H1 (cell line): Measurements from ENCODE around the gene TUT7. TPM values are rescaled to one million over a fixed set of nuclear protein-coding genes. Genes with fewer than 3 reads are reported as not detected.

Source experiments
- CTCF ChIA-PET: fragments of 300-600 bp; sonication (Branson Sonifier 250); formaldehyde crosslinking; loops from one replicate; lab custom pipeline; 2021; ENCODE audit not compliant: partially characterized antibody; lab: Charles Lee
- POLR2A ChIA-PET: fragments of 300-600 bp; sonication (Branson Sonifier 250); formaldehyde crosslinking; loops from one replicate; lab custom pipeline; 2021; ENCODE audit warnings: inconsistent platforms; ENCODE audit not compliant: partially characterized antibody; lab: Charles Lee
- DNase-seq, 2 experiments: peaks; one replicate each; pipeline versions ENCODE4 v3.0.0 to v3.0.0-alpha.2; 2010 to 2022; ENCODE audit warnings: low spot score in 2 of 2, low read depth in 1 of 2, mixed read lengths in 1 of 2
- FAIRE-seq: peaks from 2 replicates; lab custom pipeline; 2011; peaks lifted over from hg19 to GRCh38; lab: Jason Lieb, UNC
- H2AFZ ChIP-seq: 2 replicates; pipeline ENCODE4 v1.8.1; 2012; ENCODE audit warnings: low read length, inconsistent platforms
- H2AK5ac ChIP-seq: 2 replicates; pipeline ENCODE4 v1.6.1; 2013; ENCODE audit warnings: low read depth, low read length
- H2BK120ac ChIP-seq: replicated peaks from 2 replicates; pipeline ENCODE3; 2013; ENCODE audit warnings: low read depth, low read length, inconsistent platforms
- H2BK12ac ChIP-seq: 2 replicates; pipeline ENCODE4 v1.6.1; 2013; ENCODE audit warnings: low read depth, low read length
- H2BK15ac ChIP-seq: 2 replicates; pipeline ENCODE4 v1.6.1; 2013; ENCODE audit warnings: low read length
- H2BK20ac ChIP-seq: 2 replicates; pipeline ENCODE4 v1.6.1; 2013; ENCODE audit warnings: low read length
- H2BK5ac ChIP-seq: 2 replicates; pipeline ENCODE4 v1.6.1; 2013; ENCODE audit warnings: low read depth, low read length
- H3K14ac ChIP-seq: 2 replicates; pipeline ENCODE4 v1.6.1; 2013; ENCODE audit warnings: inconsistent platforms; ENCODE audit not compliant: insufficient read length
- H3K18ac ChIP-seq: 2 replicates; pipeline ENCODE4 v1.6.1; 2013; ENCODE audit warnings: low read length; ENCODE audit errors: extremely low read depth
- H3K23ac ChIP-seq: 2 replicates; pipeline ENCODE4 v1.6.1; 2013; ENCODE audit warnings: inconsistent platforms; ENCODE audit not compliant: insufficient read length
- H3K23me2 ChIP-seq: 2 replicates; pipeline ENCODE4 v1.6.1; 2013; ENCODE audit warnings: low read depth, low read length
- H3K27ac ChIP-seq: 2 replicates; pipeline ENCODE4 v1.6.1; 2011; ENCODE audit warnings: low read depth, low read length, inconsistent platforms
- H3K27me3 ChIP-seq, 4 experiments: replicated peaks in 1 of 4; 1 replicate in 1 of 4; 2 replicates in 3 of 4; pipeline versions ENCODE4 v1.6.1 to v1.8.1; 2011 to 2013; ENCODE audit warnings: low read length in 3 of 4, mild to moderate bottlenecking in 3 of 4, inconsistent platforms in 2 of 4, mixed read lengths in 2 of 4, moderate library complexity in 1 of 4; ENCODE audit not compliant: control insufficient read depth in 3 of 4, insufficient read depth in 3 of 4; ENCODE audit errors: extremely low read depth in 1 of 4
- H3K36me3 ChIP-seq, 4 experiments: 2 replicates each; pipeline versions ENCODE4 v1.6.1 to v1.8.1; 2011 to 2013; ENCODE audit warnings: mild to moderate bottlenecking in 4 of 4, low read length in 3 of 4, moderate library complexity in 2 of 4, control low read depth in 1 of 4, inconsistent platforms in 1 of 4; ENCODE audit not compliant: insufficient read depth in 4 of 4, control insufficient read depth in 2 of 4
- H3K4ac ChIP-seq: replicated peaks from 2 replicates; pipeline ENCODE3; 2013; ENCODE audit warnings: low read length, low read depth, mixed read lengths, inconsistent platforms; ENCODE audit not compliant: insufficient read length
- H3K4me1 ChIP-seq, 4 experiments: replicated peaks in 1 of 4; 1 replicate in 1 of 4; 2 replicates in 3 of 4; pipeline versions ENCODE4 v1.6.1 to v1.8.1; 2011 to 2013; ENCODE audit warnings: low read length in 3 of 4, inconsistent platforms in 2 of 4, mixed read lengths in 1 of 4; ENCODE audit not compliant: insufficient read depth in 4 of 4, control insufficient read depth in 3 of 4
- H3K4me2 ChIP-seq, 2 experiments: 2 replicates each; pipeline versions ENCODE4 v1.6.1 to v1.8.1; 2011 to 2013; ENCODE audit warnings: low read depth in 2 of 2, low read length in 2 of 2, control low read depth in 1 of 2, inconsistent platforms in 1 of 2, mild to moderate bottlenecking in 1 of 2; ENCODE audit not compliant: insufficient read depth in 1 of 2
- H3K4me3 ChIP-seq, 4 experiments: fragments of 200-600, 300-600 bp in 1 of 4; sonication (generic), shearing (Covaris generic), sonication (Bioruptor Twin) in 1 of 4; 2 replicates each; pipeline versions ENCODE4 v1.5.1 to v1.8.1; 2011 to 2016; ENCODE audit warnings: low read length in 4 of 4, low read depth in 3 of 4, control low read depth in 2 of 4, inconsistent platforms in 2 of 4, mild to moderate bottlenecking in 2 of 4, mixed read lengths in 1 of 4, moderate library complexity in 1 of 4; ENCODE audit not compliant: insufficient read depth in 2 of 4; ENCODE audit errors: extremely low read depth in 1 of 4
- H3K56ac ChIP-seq: replicated peaks from 2 replicates; pipeline ENCODE3; 2013; ENCODE audit warnings: low read depth, mild to moderate bottlenecking, mixed read lengths, low read length, inconsistent platforms; ENCODE audit not compliant: insufficient read length
- H3K79me1 ChIP-seq: 2 replicates; pipeline ENCODE4 v1.6.1; 2013; ENCODE audit warnings: low read depth, low read length, control low read depth
- H3K79me2 ChIP-seq, 2 experiments: 2 replicates each; pipeline versions ENCODE4 v1.6.1 to v1.8.1; 2012 to 2013; ENCODE audit warnings: low read length in 2 of 2, mild to moderate bottlenecking in 2 of 2, inconsistent platforms in 1 of 2; ENCODE audit not compliant: insufficient read depth in 2 of 2, control insufficient read depth in 1 of 2
- H3K9ac ChIP-seq, 4 experiments: replicated peaks in 1 of 4; 1 replicate in 1 of 4; 2 replicates in 3 of 4; pipeline versions ENCODE4 v1.6.1 to v1.8.1; 2011 to 2013; ENCODE audit warnings: low read depth in 3 of 4, low read length in 3 of 4, control low read depth in 2 of 4, mild to moderate bottlenecking in 2 of 4, moderate library complexity in 2 of 4, inconsistent platforms in 1 of 4; ENCODE audit errors: extremely low read depth in 1 of 4
- H3K9me3 ChIP-seq, 2 experiments: 2 replicates each; pipeline versions ENCODE4 v1.6.1 to v1.8.1; 2012 to 2013; ENCODE audit warnings: mild to moderate bottlenecking in 2 of 2, moderate library complexity in 2 of 2, control low read depth in 1 of 2, inconsistent platforms in 1 of 2, low read depth in 1 of 2, low read length in 1 of 2, mixed read lengths in 1 of 2; ENCODE audit not compliant: insufficient read depth in 2 of 2
- H4K20me1 ChIP-seq, 2 experiments: replicated peaks in 1 of 2; 2 replicates each; pipeline versions ENCODE3 to v1.8.1; 2011 to 2013; ENCODE audit warnings: inconsistent platforms in 2 of 2, low read length in 2 of 2, mild to moderate bottlenecking in 1 of 2; ENCODE audit not compliant: insufficient read depth in 2 of 2, control insufficient read depth in 1 of 2
- H4K5ac ChIP-seq: 2 replicates; pipeline ENCODE4 v1.6.1; 2013; ENCODE audit warnings: low read length, low read depth, mixed read lengths, inconsistent platforms; ENCODE audit not compliant: insufficient read length
- H4K8ac ChIP-seq: 2 replicates; pipeline ENCODE4 v1.8.0; 2013; ENCODE audit warnings: mild to moderate bottlenecking, moderate library complexity, low read length, inconsistent platforms; ENCODE audit not compliant: insufficient read depth; ENCODE audit errors: extremely low read depth
- H4K91ac ChIP-seq: replicated peaks from 2 replicates; pipeline ENCODE3; 2013; ENCODE audit warnings: low read length, mixed read lengths, inconsistent platforms; ENCODE audit not compliant: insufficient read length
- CBX5 ChIP-seq: fragments of 300-800, 300-1000 bp; sonication (generic); IDR thresholded peaks from 2 replicates; pipeline ENCODE4 v1.7.1; 2016; ENCODE audit warnings: antibody characterized with exemption, low read length, low read depth
- CHD1 ChIP-seq: IDR thresholded peaks from 2 replicates; pipeline ENCODE4 v1.6.1; 2012; ENCODE audit warnings: low read depth, low read length, improper control_type of control experiment
- NANOG ChIP-seq: IDR thresholded peaks from 2 replicates; pipeline ENCODE4 v1.6.1; 2011; ENCODE audit warnings: low read length, low read depth, mild to moderate bottlenecking, inconsistent platforms; ENCODE audit not compliant: insufficient read depth, poor library complexity, severe bottlenecking
- POU5F1 ChIP-seq: IDR thresholded peaks from 2 replicates; pipeline ENCODE4 v1.6.1; 2011; ENCODE audit warnings: low read depth, mild to moderate bottlenecking, low read length, moderate library complexity
- TAF1 ChIP-seq: IDR thresholded peaks from 2 replicates; pipeline ENCODE4 v1.6.1; 2011; ENCODE audit warnings: mild to moderate bottlenecking, low read depth, low read length
- WGBS, 2 experiments: shearing (Covaris generic) in 1 of 2; methylation state at CpG; one replicate each; pipeline versions ENCODE4 v1.1.6 to v1.1.7; 2013 to 2015; ENCODE audit warnings: low lambda C conversion rate in 2 of 2, mixed read lengths in 2 of 2, inconsistent platforms in 1 of 2, low coverage in 1 of 2, missing lambda C conversion rate in 1 of 2; ENCODE audit not compliant: insufficient replicate concordance in 2 of 2, insufficient coverage in 1 of 2, insufficient read length in 1 of 2; ENCODE audit errors: extremely low coverage in 1 of 2, missing lambda C conversion rate in 1 of 2; 5-methylcytosine and 5-hydroxymethylcytosine counted together
- polyA plus RNA-seq, 7 experiments: library from polyadenylated mRNA; depleted of rRNA in 3 of 7; stranded (reverse) in 5 of 7; unstranded in 2 of 7; fragments of >200 nt in 5 of 7; fragments of 200-250 nt in 2 of 7; gene quantifications; 1 replicate in 5 of 7; 2 replicates in 1 of 7; 4 replicates in 1 of 7; pipeline versions ENCODE4 v1.2.1 to v1.2.3, GENCODE V29; 2011 to 2013; ENCODE audit warnings: missing spikeins in 2 of 7, mixed read lengths in 2 of 7
- total RNA-seq: library from RNA; stranded (reverse); fragmentation: NEBNext Ultra II Directional; extraction: Animal tissue kit (Norgen Biotek cat#: 25700); gene quantifications from 2 replicates; pipeline ENCODE4 v1.2.1, GENCODE V29; 2021

Gene TUT7
- total and polyA plus RNA-seq, 2 of the 8 experiments (the other 6 are each of a cell fraction or from before 2014, with no cell fraction given): 4.8 to 19.3 TPM

DNA sequence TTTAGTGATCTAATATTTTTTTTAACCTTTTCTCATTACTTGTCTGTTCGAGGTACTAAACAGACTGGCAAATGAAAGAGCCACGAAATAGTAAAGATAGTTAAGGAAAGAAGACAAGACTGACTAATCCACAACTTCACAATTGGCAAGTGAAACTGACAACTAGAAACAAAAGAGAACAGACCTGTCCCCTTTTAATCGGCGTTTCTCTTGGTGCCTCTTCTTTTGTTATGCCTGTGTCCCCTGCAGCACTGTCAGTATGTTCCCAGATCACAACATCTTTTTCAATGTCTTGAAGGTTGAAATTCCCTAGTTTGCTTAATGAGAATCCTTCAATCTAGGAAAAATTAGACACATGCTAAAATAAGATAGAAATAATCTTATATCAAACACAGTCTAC, 26.1 kb downstream of the TUT7 start:
- H3K79me1 ChIP-seq: no peaks in the 10 kb centered on the region
- H2BK20ac ChIP-seq: no peak overlapping the region
- CTCF ChIA-PET: interaction anchor here (1.1 kb wide), 1 partner anchor 126 kb away, joined by 5 read pairs; no protein-coding TSS in a partner anchor
- H3K4me3 ChIP-seq: no peak overlapping the region
- POLR2A ChIA-PET: interaction anchor here (1.3 to 1.7 kb wide), 3 partner anchors 11 to 25 kb away, joined by 3 to 4 read pairs (median 4); partner anchors contain the start of gene TUT7
- H2AK5ac ChIP-seq: no peak overlapping the region
- H4K91ac ChIP-seq: no peak overlapping the region
- H3K9me3 ChIP-seq: no peaks in the 10 kb centered on the region
- H4K20me1 ChIP-seq: peaks cover 2 to 6% of the 10 kb centered on the region in 2 experiments
- H3K36me3 ChIP-seq: peaks cover 2 to 39% (median 19%) of the 10 kb centered on the region in 4 experiments
- H3K14ac ChIP-seq: no peak overlapping the region
- H3K4ac ChIP-seq: no peak overlapping the region
- H2BK15ac ChIP-seq: no peak overlapping the region
- 36% methylated on average over 4 of the region's 4 CpGs; no CpG with 5 or more reads in 1 of the 2 experiments for WGBS, 2 experiments
- no peak overlapping the region for H3K9ac ChIP-seq
- peaks cover 0 to 7% (median 1%) of the 10 kb centered on the region in 4 experiments; a peak in 2 of 7 replicates for H3K4me1 ChIP-seq
- no peak overlapping the region for H2AFZ ChIP-seq
- no peak overlapping the region for H3K56ac ChIP-seq
- no peak overlapping the region for H2BK5ac ChIP-seq
- no peaks in the 10 kb centered on the region for H3K23me2 ChIP-seq
- H4K5ac ChIP-seq: no peak overlapping the region
- FAIRE-seq: no peak
- no peak overlapping the region for H3K23ac ChIP-seq
- no peak overlapping the region for H4K8ac ChIP-seq
- H2BK12ac ChIP-seq: no peak overlapping the region
- H3K18ac ChIP-seq: no peak overlapping the region
- peak overlapping the region in 1 of 2 experiments; percentile 30; a peak in 1 of 4 replicates for H3K4me2 ChIP-seq
- H3K27ac ChIP-seq: no peak overlapping the region
- TF ChIP-seq CBX5: no peak
- no peak for TF ChIP-seq NANOG
- no peak for TF ChIP-seq CHD1
- peak; percentile 47; the same call in 1 of the 2 replicates for TF ChIP-seq POU5F1
- no peak for TF ChIP-seq TAF1
- DNase-seq: no peak
- no peaks in the 10 kb centered on the region for H3K79me2 ChIP-seq
- no peak overlapping the region for H2BK120ac ChIP-seq
- H3K27me3 ChIP-seq: no peaks in the 10 kb centered on the region
